GM12864 (cell line): ENCODE measurements around the gene IRAK4.
"Not testable (repeated sequence)": the region's sequence is repeated elsewhere in the genome, so short reads cannot be mapped to it uniquely, and the experiment has no call there.

Experiments
- DNase-seq: peaks from one replicate; pipeline ENCODE4 v3.0.0-alpha.2; 2011; ENCODE audit warnings: low read depth
- H3K4me3 ChIP-seq: 2 replicates; pipeline ENCODE4 v1.5.1; 2011; ENCODE audit warnings: mild to moderate bottlenecking, low read depth, low read length, control low read depth
- CTCF ChIP-seq: IDR thresholded peaks from 2 replicates; pipeline ENCODE4 v1.5.1; 2011; ENCODE audit warnings: low read depth, mild to moderate bottlenecking, moderate library complexity, low read length, control low read depth, inconsistent platforms; ENCODE audit errors: missing control alignments

Gene IRAK4

GRCh38 chr12:43750814-43751213 lies 7.9 kb upstream of the IRAK4 start:
- TF ChIP-seq CTCF = no peak
- no peak overlapping the region for H3K4me3 ChIP-seq
- no peak for DNase-seq

GRCh38 chr12:43751360-43751759 lies 7.4 kb upstream of the IRAK4 start:
- not testable (repeated sequence) for DNase-seq, H3K4me3 ChIP-seq

- TF ChIP-seq CTCF = no peak
- no peak overlapping the region for H3K4me3 ChIP-seq
- no peak for DNase-seq
These were observed 4.7 kb upstream of the IRAK4 start for GRCh38 chr12:43754015-43754414.

GRCh38 chr12:43758247-43758727 lies 464 bp upstream of the IRAK4 start:
- no peak for TF ChIP-seq CTCF
- DNase-seq = peak; percentile 10
- peak overlapping the region; percentile 89 for H3K4me3 ChIP-seq

- H3K4me3 ChIP-seq = peak overlapping the region; percentile 89
- no peak for DNase-seq
- no peak for TF ChIP-seq CTCF
These were observed 1.6 kb downstream of the IRAK4 start for GRCh38 chr12:43760396-43760795.

GRCh38 chr12:43761500-43761899 lies 2.7 kb downstream of the IRAK4 start:
- no peak for TF ChIP-seq CTCF
- H3K4me3 ChIP-seq = no peak overlapping the region; the same call in 1 of the 2 replicates
- no peak for DNase-seq

- DNase-seq = no peak
- H3K4me3 ChIP-seq = no peak overlapping the region
- no peak for TF ChIP-seq CTCF
These were observed 3.8 kb downstream of the IRAK4 start for GRCh38 chr12:43762596-43762995.
